ENCODE results near the gene LHX3.

- TF ChIP-seq CTCF (IDR thresholded peaks at IDR 0.05) (no peak), POLR2A (IDR thresholded peaks at IDR 0.05) (no peak)
Observed at GRCh38 chr9:136152543-136152866, 52.4 kb downstream of the LHX3 start.
